Measurements from ENCODE around the gene SMCHD1.

DNA sequence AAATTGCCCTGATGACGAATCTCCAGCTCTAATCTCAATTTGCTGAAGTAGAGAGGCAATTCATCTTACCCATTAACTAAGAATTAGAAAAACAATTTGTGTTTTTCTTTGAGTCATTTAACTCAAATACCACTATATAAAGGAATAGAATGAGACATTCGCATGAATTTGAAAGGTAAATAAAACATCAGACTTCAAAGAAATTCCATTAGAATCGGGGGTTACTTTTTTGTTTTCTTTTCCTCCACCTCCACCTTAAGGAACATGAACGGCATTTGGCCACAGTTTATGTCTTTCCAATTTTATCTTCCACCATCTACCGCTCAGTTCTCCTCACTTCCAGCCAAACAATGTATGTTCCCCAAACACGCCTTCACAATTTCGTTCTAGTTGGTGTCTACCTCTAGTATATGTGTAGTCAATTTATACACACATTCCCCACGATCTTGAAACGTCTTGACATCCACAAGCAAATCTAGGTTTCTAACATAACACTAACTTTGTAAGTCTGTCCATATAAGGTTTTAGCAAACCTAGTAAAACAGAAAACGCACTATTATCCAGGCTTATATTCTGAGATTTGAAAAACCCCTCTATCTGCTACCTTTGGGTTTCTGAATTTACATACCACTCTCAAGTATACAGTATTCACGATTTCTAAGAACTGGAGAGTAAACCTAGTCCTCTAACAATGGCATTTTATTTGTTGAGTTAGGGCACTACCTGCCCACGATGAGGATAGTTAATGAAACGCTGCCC lies 1.2 kb upstream of the SMCHD1 start:
- TF ChIP-seq, protein P1, sequence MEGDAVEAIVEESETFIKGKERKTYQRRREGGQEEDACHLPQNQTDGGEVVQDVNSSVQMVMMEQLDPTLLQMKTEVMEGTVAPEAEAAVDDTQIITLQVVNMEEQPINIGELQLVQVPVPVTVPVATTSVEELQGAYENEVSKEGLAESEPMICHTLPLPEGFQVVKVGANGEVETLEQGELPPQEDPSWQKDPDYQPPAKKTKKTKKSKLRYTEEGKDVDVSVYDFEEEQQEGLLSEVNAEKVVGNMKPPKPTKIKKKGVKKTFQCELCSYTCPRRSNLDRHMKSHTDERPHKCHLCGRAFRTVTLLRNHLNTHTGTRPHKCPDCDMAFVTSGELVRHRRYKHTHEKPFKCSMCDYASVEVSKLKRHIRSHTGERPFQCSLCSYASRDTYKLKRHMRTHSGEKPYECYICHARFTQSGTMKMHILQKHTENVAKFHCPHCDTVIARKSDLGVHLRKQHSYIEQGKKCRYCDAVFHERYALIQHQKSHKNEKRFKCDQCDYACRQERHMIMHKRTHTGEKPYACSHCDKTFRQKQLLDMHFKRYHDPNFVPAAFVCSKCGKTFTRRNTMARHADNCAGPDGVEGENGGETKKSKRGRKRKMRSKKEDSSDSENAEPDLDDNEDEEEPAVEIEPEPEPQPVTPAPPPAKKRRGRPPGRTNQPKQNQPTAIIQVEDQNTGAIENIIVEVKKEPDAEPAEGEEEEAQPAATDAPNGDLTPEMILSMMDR (conservative IDR thresholded peaks at IDR 0.05) = no peak
- no peak for TF ChIP-seq ZFX (IDR thresholded peaks at IDR 0.05)

Data from C4-2B (cell line).